Stimulated activated CD8-positive, alpha-beta memory T cell treated with anti-CD3 and anti-CD28 coated beads, Interleukin-12 subunit alpha, Interleukin-12 subunit beta, amount 100 ng/mL, for 24 hours (primary cell): ENCODE measurements around the gene TENT5C.

ENCODE experiments used
- DNase-seq: peaks from one replicate; pipeline ENCODE4 v3.0.0-alpha.2; 2020; ENCODE audit errors: extremely low read depth

TENT5C gene

DNA sequence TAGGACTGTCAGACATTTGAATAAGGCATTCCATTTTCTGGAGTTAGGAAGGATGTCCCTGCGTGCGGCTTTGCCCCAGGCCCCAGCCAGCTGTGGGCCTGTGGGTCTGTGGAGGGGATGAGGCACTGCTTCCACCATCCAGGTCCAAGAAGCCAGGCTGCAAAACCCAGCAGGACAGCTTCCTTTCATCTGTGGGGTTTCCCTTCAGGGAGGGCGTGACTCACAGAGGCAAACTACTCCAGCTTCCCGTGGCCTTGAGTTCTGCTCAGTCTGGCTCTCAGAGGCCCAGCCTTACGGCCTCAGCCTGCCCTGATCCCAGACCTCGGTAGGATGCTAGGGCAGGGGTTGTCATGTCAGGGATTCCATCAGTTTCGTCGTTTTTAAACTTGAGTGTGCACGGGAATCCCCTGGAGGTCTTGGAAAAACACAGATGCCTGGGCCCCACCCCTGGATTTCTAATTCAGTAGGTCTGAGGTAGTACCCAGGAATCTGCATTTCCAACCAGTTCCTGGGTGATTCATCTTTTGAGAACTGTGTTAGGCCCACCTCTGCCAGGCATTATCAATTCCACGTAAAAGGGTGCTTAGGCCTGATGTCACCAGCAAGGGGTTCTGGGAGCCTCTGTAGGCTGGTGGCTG lies 32.3 kb upstream of the TENT5C start:
- DNase-seq: no peak

DNA sequence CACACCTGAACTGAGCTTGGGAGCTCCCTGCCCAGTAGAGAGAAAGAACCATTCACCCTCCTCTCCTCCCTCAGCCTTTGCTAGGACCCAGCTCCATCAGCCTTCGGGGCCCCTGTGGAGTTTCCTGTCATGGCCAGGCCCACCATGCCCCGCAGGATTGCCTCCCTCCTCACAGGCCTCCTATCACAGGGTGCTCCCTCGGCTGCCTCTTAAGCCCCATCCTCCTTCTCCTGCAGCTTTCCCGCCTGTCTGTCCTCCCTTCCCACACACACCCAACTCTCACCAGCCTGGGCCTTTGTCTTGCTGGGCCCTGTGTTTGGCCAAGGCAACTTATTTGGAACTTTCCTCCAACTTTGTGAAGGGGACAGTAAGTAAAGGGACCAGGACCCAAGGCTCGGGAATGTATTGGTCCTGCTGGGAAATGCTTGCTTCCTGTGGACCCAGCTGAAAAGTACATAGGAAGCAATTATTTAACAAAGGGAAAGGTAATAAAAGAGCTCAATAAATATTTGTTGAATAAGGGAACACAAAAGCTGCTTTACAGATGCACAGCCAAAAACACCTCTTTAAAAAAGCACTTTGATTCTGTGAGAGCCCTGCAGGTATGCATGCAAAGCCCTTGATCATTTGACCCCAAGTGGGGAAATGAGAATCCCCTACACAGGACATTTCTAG lies 31.6 kb upstream of the TENT5C start:
- no peak for DNase-seq

DNA sequence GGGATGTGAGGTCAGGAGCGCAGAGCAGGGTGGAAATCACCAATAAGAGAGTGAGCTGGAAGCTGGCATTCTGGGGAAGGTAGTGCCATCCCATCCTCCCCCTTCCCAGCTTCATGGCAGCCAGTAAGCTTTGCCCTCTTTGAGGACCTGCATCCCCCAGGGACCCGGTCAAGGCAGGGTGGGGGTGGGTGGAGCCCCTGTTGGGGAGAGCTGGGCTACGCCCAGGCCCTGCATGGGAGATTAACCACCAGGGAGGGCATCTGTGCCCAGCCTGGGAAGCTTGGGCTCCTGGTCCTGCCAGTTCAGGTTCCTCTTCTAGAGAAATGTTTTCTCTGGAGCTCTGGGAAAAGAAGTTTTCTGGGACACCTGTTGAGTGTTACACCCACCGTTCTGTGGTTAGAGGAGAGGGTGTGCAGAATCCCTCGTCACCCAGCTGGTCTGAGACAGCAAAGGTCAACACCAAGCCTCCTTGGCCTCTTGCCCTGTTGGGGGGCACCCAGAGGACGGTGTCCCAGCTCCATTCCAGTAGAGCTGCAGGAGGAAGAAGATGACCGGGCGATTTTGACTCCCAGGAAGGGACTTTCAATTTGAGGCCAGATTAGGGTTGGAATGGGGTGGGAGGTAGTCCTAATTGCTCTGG lies 30.1 kb upstream of the TENT5C start:
- no peak for DNase-seq

DNA sequence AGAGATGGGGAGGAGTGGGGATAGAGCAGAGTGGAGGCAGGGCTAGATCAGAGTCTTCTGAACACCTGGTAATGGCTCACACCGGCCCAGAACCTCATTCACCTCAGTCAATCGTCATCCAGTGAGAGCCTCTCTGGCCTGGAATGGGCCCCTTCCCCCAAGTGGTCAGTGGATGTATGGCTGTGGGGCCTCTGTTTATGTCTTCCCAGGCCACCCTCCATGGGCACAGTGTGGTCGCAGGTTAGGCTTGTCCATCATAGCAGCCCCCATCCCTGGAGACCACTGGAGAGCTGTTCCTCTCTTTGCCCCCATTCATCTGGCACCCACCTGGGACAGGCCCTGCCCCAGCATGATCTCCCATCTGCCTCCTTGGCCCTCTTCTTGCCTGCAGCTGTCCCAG lies 29.6 kb upstream of the TENT5C start:
- DNase-seq: no peak

DNA sequence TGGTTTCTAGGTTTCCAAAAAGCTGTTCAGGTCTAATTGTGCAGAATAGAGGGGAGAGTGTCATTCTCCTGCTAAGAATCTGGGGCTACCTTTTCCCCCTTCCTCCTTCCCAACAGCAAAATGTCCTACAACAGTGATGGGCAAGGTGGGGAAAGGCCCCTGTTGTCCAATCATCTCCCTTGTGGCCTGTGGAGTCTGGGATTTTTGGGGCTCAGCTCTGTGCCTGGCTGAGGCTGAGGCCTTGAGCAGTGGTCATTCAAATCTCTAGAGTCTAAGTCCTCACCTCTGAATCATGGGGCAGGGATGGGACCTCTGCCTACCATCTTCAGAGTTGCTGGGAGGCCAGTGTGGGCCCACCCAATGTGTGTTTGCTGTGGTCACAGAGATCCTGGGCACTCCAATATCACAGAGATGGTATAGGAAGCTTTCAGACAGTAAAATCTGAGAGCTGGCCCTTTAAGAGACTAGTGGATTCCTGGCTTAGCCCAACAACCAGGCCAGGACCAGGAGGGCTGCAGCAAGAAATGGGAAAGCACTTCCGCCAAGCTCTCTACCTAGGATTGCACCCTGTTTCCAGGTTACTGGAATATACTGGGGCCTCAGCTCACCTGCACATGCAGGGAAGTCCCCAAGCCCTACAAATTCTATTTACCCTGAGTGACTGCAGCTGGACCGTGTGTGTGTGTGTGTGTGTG lies 28.5 kb upstream of the TENT5C start:
- DNase-seq: no peak

DNA sequence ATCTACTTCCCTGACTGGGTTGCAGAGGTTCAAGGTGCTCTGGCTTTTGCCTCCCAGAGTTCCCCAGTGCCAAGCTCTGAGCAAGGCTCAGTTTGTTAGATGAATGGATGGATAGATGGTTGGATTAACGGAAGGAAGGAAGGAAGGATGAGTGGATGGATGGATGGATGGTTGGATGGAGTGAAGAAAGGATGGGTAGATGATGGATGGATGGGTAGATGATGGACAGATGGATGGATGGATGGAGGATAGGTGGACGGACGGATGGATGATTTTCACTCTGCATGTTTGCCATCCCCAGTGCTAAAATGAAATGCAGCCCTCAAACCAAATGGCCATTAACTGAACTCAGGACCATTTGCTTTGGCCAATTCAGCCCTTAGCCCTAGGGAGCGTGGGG lies 27.4 kb upstream of the TENT5C start:
- DNase-seq: no peak

DNA sequence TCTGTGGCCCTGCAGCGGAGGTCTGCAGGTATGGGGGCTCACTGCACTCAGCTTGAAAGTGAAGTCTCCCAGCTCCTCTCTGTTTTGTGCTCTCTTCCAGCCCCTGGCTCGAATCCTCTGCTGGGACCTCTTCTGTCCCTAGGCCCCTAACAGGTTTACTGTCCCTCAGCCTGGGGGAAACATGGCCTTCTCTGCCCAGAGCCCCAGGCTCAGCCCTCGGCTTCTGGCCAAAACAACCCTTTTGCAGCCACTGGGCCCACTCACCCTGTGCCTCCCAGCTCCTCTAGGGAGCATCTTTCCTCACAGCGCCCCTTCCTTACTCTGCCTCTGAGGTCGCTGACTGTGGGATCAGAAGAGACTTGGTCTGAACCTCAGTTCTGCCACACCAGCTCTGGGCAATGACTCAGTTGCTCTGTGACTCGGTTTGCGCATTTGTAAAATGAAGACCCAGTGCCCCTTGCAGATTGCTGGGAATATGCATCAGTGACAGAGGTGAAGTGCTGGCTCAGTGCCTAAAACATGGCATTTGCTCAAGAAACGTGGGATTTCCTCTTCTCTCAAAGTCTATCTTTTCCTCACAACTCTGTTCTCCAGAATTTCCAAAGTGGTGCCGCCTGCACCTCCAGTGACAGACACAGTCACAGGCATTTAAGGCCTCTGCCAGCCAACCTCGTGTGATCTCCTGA lies 26.5 kb upstream of the TENT5C start:
- DNase-seq: no peak

DNA sequence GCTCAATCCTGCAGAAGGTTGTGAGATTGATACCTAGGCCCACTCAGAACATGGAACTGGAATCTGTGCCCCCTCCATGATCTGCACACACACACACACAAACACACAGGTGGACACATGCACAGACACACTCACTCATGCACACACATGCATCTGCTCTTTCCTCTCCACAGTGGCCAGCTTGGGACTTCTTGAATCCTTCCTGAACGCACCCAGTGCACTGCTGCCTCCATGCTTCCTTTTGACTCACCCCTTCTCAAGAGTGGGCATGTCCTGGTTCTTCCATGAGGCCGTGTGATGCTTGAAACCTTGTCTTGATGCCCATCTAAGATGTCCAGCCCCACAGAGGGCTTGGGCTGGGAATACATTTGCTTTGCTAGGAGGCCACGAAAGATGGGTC lies 25.4 kb upstream of the TENT5C start:
- DNase-seq: no peak

DNA sequence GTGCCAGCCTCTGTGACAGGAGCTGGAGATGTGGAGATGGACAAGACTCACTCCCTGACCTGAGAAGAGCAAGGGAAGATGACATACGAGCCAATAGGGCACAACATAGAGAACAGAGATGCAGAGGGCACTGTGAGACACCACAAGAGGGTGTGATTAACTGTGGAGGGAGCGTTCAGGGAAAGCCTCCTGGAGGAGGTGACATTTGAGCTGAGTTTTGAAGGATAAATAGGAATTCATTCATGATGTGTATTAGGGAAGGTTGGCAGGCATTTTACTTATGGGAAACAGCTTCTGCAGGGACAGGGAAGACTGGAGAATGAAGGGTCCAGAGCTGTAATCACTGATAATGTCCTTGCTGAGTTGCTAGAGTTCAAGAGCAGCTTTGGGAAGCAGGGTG lies 25.0 kb upstream of the TENT5C start:
- no peak for DNase-seq

DNA sequence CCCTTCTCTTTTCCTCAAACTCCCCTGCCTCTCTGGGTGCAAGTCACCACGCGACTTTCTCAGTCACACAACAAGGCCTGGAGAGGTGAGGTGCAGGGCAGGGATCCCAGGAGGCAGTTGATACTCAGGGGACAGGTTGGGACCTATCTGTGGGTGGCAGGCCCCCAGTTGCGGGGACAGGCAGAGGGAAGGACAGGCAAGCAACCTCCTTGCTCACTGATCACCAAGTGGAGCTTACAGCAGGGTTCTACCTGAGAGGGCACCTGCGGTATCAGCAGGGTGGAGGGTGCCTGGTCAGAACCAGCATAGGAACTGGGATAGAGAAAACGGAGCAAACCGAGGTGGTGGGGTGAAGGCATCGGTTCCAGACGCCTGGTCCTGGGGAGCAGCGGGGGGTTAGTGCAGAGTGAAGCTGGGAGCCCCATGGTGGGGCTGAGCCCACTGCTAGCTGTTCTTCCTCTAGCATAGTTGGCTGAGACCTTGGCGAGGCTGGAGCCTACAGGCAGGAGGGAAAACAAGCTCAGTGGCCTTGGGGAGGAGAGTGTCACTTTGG lies 24.4 kb upstream of the TENT5C start:
- no peak for DNase-seq

DNA sequence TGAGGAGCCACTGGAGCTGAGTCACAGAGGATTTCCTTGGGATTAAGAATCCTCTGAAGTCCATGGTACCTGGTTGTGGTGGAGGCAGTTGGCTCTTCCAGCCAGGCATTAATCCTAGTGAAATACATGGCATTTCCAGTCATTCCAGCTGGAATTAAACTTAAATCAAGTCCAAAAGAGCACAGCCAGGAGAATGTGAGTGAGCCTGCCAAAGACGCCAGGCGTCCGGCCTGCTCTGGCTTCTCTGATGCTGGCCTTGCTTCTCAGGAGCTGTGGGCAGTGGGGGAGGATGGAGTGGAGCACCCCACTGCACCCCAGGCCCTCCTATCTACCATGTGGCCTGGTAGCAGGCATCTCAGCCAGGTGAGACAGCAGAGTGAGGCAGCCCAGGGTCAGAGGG lies 23.4 kb upstream of the TENT5C start:
- no peak for DNase-seq

DNA sequence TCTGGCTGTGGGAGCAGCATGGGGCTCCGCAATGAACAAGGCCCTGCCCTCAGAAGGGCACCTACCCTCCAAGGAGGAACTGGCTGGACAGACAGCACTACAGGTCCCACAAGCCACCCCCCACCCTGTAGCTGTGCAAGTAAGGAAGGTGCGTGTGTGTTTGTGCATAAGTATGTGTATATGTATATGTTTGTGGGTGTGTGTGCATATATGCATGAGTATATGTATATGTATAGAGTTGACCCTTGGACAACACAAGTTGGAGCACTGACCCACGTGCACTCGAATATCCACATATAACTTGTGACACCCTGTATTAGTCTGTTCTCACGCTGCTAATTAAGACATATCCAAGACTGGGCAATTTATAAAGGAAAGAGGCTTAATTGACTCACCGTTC lies 22.6 kb upstream of the TENT5C start:
- no peak for DNase-seq

DNA sequence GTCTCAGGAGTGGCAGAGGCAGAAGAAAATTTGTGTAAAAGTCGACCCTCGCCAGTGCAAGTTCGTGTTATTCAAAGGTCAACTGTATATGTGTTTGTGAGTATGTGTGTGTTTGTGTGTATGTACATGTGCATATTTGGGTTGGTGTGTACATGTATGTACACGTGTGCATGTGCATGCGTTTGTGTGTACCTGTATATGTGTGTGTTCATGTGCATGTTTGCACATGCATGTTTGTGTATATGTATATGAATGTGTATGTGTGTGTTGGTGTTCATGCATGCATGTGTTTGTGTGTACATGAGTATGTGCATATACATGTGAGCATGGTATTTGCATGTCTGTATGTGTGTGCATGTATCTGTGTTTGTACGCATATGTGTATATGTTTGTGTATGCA lies 21.7 kb upstream of the TENT5C start:
- DNase-seq: no peak

DNA sequence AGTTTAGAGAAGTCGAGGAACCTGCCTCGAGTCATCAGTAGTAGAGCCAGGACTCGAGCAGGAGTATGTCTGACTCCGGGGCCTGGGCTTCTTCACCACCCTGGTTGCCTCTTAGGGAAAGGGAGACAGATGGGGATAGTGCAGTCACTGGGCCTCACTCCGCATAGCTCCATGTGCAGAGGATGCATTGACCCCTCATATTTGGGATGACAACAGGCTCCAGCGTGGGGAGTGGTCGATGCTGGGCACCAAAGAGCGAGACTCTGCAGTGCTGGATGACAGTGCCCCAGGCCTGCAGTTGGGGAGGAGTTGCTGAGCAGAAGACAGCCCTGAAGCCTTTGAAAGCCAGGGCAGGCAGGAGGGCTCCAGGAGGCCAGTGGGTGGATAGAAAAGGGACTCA lies 20.8 kb upstream of the TENT5C start:
- DNase-seq: no peak

DNA sequence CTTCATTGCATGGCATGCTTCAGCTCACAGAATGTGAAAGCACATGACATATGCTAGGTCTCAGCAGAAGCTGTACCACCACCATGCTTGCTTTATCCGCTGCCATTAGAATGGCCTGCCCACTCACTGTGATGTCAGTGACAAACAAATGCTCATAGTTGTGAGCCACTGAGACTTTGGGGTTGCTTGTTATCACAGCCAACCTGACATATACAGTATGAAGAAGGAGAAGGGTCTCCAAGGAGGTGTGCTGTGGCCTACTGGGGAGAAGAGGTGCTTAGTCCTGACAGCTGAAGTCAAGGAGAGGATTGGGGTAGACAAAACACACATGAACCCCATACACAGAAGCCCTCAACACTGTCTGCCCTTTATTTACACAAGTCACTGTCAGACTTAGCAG lies 19.5 kb upstream of the TENT5C start:
- no peak for DNase-seq

DNA sequence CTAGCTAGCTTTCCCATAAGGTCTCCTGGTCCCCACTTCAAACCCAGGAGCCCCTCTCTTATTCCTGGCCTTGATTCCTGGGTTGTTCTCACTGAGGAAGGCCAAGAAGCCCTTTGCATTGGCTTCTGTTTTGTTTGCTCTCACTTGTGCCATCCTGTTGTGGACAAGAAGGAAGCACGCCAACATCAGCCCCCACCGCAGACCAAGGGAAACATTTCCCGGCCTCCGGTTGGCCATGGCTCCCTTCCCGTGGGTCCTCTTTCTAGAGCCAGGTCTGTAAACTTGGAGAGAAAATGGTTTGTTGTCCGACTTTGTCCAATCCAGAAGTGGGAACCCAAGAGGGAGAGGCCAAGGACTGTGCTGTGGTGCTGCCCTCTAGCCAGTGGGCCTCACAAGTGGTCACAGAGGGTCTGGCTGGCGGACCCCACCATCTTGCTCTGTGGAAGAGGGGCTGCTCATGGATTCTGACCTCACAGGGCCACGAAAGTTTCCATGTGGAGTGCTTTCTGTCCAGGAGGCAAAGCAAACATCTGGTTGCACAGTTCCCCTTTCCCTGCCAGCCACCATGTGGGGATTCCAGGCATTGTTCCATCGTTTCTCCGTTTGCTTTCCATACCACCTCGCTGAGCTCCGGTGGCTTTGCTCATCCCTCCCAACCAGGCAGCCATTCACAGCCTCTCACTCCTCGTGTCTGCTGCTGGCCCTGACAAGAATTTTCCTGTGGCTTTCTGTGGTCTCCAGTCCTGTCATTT lies 18.9 kb upstream of the TENT5C start:
- no peak for DNase-seq

DNA sequence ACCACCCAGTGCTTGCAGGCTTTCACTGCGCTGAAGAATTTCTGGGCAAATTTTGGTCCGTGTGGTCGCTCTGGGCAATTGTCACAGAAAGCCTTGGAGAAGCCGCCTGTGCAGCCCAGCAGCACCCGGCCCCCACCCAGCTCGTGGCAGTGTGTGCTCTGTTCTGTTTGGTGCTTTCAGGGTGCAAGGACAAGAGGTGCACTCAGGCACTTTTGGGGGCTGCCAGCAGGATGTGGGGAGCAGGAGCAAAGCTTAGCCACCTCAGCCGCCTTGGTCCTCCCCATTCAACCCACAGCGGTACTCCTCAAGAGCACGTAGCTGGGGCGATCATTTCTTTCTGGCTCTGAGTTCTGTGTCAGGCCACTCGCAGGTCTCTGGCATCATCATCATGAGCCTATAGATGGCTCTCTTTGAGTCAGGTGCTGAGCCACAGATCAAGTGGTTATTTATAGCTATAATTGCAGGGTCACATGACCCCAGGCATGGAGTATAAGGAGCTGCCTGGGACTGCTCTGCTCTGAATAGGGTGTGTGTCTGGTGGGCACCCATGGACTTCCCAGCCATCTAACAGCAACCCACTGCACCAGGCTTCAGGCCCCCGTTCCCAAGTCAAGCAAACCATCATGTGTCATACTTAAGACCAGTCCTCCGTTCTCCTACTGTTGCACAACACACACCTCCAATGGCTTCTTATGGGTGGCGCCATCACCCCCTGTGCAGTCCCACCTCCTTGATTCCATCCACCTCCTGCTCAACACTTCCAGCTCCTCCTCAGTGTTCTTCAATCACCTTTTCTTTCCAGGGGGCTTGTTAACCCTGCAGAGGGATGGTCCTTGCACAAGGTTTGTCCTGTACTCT lies 18.1 kb upstream of the TENT5C start:
- DNase-seq: no peak

DNA sequence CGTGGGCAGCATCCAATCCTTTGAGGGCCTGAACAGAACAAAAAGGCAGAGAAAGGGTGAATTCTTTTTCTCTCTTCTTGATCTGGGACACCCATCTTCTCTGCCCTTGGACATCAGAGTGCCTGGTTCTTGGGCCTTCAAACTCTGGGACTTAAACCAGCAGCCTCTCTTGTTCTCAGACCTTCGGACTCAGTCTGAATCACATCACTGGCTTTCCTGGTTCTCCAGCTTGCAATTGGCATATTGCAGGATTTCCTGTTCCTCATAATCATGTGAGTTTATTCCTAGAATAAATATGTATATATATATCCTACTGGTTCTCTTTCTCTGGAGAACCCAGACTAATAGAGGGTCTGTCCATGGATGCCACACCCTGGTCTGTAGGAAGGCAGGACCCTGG lies 16.3 kb upstream of the TENT5C start:
- no peak for DNase-seq

DNA sequence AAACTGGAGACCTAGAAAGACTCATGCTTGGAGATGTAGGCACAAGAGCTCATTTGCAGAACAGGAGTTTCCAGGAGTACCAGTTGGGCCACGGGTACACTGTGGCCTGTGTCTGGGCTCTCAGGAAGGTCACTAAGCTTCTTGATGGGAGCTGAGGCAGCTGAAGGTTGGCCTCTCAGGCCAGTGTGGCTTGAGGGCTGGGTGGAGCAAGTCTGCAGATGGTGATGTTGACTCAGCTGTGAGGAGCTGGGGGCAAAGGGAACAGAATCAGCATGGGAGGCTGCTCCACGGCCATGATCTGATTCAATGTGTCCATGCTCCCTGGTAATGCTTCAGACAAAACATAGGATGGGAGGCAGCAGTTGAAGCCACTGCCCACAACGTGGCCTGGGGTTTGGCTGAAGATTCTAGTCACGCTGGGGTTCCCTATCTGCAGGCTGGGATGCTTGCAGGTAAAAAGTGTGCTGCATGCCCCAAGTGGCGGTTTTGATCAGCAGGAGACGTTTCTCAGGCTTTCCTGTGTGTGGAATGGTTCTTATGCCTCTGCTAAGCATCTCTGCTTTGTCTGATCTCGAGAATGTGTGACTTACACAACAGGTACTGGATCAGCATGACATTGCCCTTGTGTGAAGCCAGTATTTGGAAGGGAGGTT lies 15.4 kb upstream of the TENT5C start:
- DNase-seq: no peak

DNA sequence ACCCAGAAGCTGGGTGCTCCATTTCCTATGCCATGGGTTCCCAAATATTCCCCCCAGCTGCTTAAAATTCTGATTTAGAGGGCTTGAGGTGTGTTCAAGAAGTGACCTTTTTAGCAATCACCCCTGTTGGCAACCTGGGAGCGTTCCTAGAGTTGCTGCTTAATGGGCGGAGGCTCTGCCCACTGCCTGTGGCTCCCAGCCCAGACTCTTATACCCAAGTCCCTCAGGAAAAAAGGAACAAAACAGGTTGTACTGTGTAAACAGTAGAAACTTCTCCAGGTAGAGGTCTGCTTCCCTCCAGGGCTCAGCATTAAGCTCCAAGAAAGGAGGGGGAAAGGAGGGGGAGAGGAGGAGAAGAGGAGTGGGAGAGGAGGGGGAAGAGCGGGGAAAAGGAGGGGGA lies 14.6 kb upstream of the TENT5C start:
- DNase-seq: no peak
